ENCODE results near the gene DRC3.

DRC3 gene

GRCh38 chr17:17970699-17971430, 1.8 kb upstream of the DRC3 start:
- DNase-seq (ENCODE audit: low read depth), result no peak

GRCh38 chr17:17971431-17972125, 1.1 kb upstream of the DRC3 start:
- DNase-seq (ENCODE audit: low read depth), result no peak

- no peak for DNase-seq (ENCODE audit: low read depth)
These were observed 241 bp downstream of the DRC3 start for GRCh38 chr17:17972952-17973254.

- no peak for DNase-seq (ENCODE audit: low read depth)
These were observed 2.8 kb downstream of the DRC3 start for GRCh38 chr17:17975436-17975835.

- DNase-seq (ENCODE audit: low read depth), result no peak
These were observed 4.4 kb downstream of the DRC3 start for GRCh38 chr17:17976931-17977570.

GRCh38 chr17:17978481-17979424, 6.1 kb downstream of the DRC3 start:
- DNase-seq (ENCODE audit: low read depth), result no peak

GRCh38 chr17:17979778-17980177, 7.1 kb downstream of the DRC3 start:
- DNase-seq (ENCODE audit: low read depth), result no peak

GRCh38 chr17:17981330-17981729, 8.7 kb downstream of the DRC3 start:
- DNase-seq (ENCODE audit: low read depth), result no peak

GRCh38 chr17:17982801-17983200, 10.1 kb downstream of the DRC3 start:
- DNase-seq (ENCODE audit: low read depth), result no peak

- DNase-seq (ENCODE audit: low read depth), result no peak
These were observed 10.7 kb downstream of the DRC3 start for GRCh38 chr17:17983376-17983775.

GRCh38 chr17:17983776-17984175, 11.1 kb downstream of the DRC3 start:
- DNase-seq (ENCODE audit: low read depth), result no peak

- no peak for DNase-seq (ENCODE audit: low read depth)
These were observed 12.5 kb downstream of the DRC3 start for GRCh38 chr17:17985153-17985552.

GRCh38 chr17:17985555-17985954, 12.9 kb downstream of the DRC3 start:
- no peak for DNase-seq (ENCODE audit: low read depth)

GRCh38 chr17:17987187-17987896, 14.7 kb downstream of the DRC3 start:
- DNase-seq (ENCODE audit: low read depth), result no peak

GRCh38 chr17:17987901-17988300, 15.2 kb downstream of the DRC3 start:
- no peak for DNase-seq (ENCODE audit: low read depth)

GRCh38 chr17:17988427-17988945, 15.8 kb downstream of the DRC3 start:
- no peak for DNase-seq (ENCODE audit: low read depth)

GRCh38 chr17:17989081-17989480, 16.4 kb downstream of the DRC3 start:
- DNase-seq (ENCODE audit: low read depth), result no peak

- no peak for DNase-seq (ENCODE audit: low read depth)
These were observed 17.0 kb downstream of the DRC3 start for GRCh38 chr17:17989618-17990017.

- DNase-seq (ENCODE audit: low read depth), result no peak
These were observed 17.6 kb downstream of the DRC3 start for GRCh38 chr17:17990282-17990681.

GRCh38 chr17:17993366-17993765, 20.7 kb downstream of the DRC3 start:
- no peak for DNase-seq (ENCODE audit: low read depth)

- no peak for DNase-seq (ENCODE audit: low read depth)
These were observed 21.2 kb downstream of the DRC3 start for GRCh38 chr17:17993852-17994251.
